Superior temporal gyrus (tissue), 1 donor: ENCODE data around the gene METTL17.

ENCODE experiments used
- DNase-seq: peaks from one replicate; pipeline ENCODE4 v3.0.0-alpha.2; 2016; ENCODE audit errors: extremely low spot score

The METTL17 gene

GRCh38 chr14:21043387-21043973 is 53.7 kb downstream of the METTL17 start:
- no peak for DNase-seq

- DNase-seq: no peak
Observed at GRCh38 chr14:21043974-21044618, 54.3 kb downstream of the METTL17 start.
